Measurements from ENCODE around the gene DDI2.

DDI2 gene

GRCh38 chr1:15705184-15705566, 87.9 kb downstream of the DDI2 start:
- DNase-seq: no peak

GRCh38 chr1:15706751-15707150, 89.5 kb downstream of the DDI2 start:
- no peak for DNase-seq

- DNase-seq: no peak
These were observed 90.1 kb downstream of the DDI2 start for GRCh38 chr1:15707239-15707925.

- no peak for DNase-seq
These were observed 91.4 kb downstream of the DDI2 start for GRCh38 chr1:15708486-15709137.

GRCh38 chr1:15709226-15709625, 92.0 kb downstream of the DDI2 start:
- no peak for DNase-seq

- DNase-seq: peak; percentile 37
These were observed 94.9 kb downstream of the DDI2 start for GRCh38 chr1:15712168-15712567.

- no peak for DNase-seq
These were observed 97.3 kb downstream of the DDI2 start for GRCh38 chr1:15714406-15715136.

GRCh38 chr1:15717418-15718125, 100.3 kb downstream of the DDI2 start:
- DNase-seq: no peak

GRCh38 chr1:15718199-15718601, 100.9 kb downstream of the DDI2 start:
- no peak for DNase-seq
